RPMI7951 (cell line): ENCODE data around the gene GCAT. TPM values are rescaled to one million over a fixed set of nuclear protein-coding genes. Genes with fewer than 3 reads are reported as not detected.
"Not testable (repeated sequence)": the region's sequence is repeated elsewhere in the genome, so short reads cannot be mapped to it uniquely, and the experiment has no call there.

Source experiments
- DNase-seq: peaks from one replicate; pipeline ENCODE4 v3.0.0-alpha.2; 2012; ENCODE audit warnings: low read depth
- total RNA-seq: library from RNA; depleted of rRNA; stranded (reverse); fragments of >200 nt; shearing (Covaris generic); gene quantifications from 2 replicates; pipeline ENCODE4 v1.2.3, GENCODE V29; 2014

The GCAT gene
- total RNA-seq, 1 experiment from 2014 or later: 15.1 TPM

DNA sequence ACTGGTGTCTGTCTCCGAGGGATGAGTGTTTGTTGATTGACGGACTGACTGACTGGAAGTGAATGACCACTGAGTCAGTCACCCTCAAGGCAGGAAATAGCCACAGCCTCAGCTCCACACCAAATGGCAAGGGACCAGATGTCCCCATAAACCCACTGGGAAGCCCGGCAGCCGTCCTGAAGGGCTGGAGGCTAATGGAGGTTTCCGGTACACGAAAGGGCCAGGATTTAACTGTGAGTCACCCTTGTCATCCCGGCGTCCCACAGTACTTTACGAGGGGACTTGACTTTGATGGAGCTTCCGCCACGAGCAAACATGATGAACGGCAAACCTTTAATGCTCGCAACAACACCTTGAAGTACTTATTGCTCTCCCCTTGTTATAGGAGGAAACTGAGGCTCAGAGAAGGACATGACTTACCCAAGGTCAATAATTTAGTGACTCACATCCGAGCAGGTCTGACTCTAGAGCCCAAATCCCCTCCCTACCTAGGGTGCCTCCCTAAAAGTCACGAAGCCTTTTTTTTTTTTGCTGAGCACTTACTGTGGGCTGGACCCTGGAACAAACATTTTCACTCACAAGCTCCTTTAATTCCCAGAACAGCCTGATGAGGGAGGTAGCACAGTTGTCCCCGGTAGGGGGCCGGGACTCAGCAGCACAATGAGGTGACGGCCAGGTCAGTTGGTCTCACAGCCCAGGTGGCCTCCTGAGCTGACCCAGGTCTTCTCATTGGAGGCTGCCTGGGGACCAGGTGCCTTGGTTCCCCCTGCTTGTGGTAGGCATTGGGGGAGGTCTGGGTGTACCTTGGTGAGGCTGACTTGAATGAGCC, 25.2 kb upstream of the GCAT start:
- peak; percentile 97 for DNase-seq

DNA sequence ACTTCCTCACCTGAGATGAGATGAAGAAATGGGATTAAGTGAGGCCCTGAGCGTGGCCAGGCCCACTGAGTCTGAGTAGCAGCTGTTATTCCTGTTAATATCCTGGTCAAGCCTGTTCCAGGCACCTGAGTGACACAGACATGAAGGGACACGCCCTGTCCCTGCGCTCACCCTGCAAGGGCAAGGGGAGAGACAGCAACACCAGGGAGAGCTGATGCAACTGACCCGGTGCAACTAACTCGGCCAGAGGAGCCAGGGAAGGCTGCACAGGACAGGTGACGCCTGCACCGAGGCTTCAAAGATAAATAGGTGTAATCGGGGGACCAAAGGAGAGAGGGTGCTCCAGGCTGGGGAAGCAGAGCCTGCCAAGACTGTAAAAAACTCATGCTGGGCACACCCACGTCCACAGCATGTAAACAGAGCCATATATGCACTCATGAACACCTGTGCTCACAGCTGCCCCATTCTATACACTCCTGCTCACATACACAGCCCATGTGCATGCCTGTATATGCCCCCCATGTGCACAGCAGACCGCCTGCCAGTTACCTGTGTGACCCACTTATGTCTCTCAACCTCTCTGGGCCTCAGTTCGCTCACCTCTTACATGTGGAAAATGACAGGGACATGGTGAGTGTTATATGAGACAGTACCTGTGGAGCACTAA, 22.8 kb upstream of the GCAT start:
- DNase-seq: no peak

DNA sequence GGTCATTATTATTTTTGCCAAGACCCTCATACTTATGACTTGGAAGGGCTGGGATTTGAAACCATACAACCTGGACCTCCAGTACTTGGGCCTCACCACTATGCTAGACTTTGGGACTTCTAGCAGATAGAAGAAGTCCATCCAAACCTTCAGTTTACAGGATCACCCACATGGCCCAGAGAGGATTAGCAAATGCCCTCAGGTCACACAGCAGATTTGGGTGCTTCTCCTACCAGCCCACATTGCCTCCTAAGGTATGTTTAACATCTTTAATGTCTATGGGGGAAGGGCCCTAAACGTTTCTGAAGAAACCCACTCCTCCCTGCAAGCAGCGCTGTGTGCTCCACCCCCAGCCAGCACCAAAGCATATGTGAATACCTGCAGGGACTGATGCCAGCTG, 17.5 kb upstream of the GCAT start:
- DNase-seq: no peak

DNA sequence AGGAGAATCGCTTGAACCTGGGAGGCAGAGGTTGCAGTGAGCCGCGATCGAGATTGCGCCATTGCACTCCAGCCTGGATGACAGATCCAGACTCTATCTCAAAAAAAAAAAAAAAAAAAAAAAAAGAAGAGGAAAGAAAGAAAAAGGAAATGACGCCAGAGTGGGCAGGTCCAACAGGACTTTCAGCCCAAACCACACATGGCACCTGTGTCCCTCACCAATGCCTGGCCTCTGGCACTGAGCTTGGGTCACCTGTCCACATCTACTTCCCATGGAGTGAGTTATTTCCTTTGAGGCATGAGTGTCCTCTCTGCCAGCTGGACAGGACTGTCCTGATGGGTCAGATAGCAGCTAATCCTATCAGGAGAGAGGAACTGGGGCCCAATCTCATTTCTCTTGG, 15.2 kb upstream of the GCAT start:
- DNase-seq: no peak

DNA sequence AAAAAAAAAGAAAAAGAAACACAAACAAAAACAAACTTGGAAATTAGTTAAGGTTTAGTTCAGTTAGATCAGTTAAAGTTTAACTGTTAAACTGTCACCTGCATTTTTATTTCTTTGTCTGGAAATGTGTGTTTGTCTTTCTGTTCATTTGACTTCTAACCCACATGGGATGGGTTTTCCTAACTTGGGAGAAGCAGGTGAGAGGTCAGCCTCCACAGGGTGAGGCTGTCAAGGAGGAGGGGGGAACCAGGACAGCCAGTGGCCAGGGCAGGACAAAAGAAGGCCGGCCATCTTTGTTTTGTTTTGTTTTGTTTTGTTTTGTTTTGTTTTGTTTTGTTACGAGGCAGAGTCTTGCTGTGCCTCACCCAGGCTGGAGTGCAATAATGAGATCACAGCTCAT, 13.4 kb upstream of the GCAT start:
- no peak for DNase-seq

DNA sequence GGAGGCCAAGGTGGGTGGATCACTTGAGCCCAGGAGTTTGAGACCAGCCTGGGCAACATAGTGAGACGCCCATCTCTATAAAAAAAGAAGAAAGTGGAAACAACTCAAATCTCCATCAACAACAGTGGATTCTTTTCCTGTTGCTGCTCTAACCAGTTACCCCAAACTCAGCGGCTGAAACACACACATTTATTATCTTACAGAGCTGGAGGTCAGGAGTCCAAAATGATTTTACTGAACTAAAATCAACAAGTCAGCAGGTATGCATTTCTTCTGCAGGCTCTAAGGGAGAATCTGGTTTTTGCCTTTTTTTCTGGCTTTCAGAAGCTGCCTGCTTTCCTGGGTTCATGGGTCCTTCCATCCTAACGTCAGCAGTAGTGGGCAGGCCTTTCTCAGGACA, 11.7 kb upstream of the GCAT start:
- no peak for DNase-seq

DNA sequence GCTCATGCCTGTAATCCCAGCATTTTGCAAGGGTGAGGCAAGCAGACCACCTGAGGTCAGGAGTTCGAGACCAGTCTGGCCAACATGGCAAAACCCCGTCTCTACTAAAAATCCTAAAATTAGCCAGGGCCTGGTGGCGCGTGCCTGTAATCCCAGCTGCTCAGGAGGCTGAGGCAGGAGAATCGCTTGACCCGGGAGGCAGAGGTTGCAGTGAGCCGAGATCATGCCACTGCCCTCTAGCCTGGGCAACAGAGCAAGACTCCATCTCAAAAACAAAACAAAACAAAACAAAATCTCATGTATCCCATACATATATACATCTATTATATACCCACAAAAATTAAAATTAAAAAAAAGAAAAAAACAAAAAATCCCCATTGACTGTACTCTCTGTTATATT, 10.5 kb upstream of the GCAT start:
- not testable (repeated sequence) for DNase-seq

DNA sequence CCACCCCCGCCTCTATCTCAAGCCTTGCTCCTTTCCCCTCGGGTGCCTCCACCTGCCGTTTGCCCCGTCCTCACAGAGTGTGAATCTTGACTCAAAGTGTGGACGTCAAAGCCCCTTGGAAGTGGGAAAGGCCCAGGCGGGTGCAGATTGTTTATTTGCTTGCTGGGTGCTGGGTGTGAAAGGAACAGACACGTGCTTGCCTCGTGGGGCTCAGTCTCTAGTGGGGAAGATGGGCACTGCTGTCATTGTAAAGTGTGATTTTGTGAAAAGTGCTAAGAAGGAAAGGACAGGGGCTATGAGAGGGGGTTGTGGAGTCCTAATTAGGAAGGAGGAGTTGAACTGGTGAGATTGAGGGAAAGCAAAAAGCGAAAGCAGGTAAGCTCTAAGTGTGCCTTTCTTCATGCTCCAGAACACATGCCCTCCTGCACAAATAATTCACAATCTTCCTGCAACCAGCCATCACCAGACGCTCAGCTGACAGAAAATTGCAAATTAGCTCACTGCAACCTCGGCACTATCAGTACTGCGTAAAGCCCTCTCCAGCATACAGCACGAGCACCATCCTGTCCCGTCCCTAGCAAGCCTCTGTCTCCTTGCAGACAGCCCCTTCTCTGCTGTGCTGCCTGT, 9.7 kb upstream of the GCAT start:
- DNase-seq: no peak

DNA sequence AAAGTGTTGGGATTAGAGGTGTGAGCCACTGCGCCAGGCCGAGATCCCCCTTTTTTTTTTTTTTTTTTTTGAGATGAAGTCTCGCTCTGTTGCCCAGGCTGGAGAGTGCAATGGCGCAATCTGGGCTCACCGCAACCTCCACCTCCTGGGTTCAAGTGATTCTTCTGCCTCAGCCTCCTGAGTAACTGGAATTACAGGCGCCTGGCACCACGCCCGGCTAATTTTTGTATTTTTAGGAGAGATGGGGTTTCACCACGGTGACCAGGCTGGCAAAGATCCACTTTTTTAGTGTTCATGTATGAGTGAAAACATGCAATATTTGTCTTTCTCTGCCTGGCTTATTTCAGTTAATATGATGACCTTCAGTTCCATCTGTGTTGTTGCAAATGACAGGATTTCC, 7.8 kb upstream of the GCAT start:
- not testable (repeated sequence) for DNase-seq

DNA sequence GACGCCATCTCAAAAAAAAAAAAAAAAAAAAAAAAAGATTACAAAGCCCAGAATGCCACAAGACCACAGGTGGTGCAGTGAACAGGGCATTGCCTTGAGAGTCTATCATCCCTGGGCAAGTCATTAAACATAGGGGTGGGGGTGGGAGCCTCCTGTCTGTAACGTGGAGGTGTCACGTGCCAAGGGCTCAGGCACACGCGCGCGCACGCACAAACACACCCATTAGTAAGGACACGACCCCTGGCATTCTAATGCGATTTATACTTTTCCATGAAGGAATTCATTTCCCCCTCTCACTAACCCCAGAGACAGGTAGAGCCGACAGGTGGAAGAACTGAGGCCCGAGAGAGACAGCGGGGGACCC, 5.8 kb upstream of the GCAT start:
- DNase-seq: no peak

DNA sequence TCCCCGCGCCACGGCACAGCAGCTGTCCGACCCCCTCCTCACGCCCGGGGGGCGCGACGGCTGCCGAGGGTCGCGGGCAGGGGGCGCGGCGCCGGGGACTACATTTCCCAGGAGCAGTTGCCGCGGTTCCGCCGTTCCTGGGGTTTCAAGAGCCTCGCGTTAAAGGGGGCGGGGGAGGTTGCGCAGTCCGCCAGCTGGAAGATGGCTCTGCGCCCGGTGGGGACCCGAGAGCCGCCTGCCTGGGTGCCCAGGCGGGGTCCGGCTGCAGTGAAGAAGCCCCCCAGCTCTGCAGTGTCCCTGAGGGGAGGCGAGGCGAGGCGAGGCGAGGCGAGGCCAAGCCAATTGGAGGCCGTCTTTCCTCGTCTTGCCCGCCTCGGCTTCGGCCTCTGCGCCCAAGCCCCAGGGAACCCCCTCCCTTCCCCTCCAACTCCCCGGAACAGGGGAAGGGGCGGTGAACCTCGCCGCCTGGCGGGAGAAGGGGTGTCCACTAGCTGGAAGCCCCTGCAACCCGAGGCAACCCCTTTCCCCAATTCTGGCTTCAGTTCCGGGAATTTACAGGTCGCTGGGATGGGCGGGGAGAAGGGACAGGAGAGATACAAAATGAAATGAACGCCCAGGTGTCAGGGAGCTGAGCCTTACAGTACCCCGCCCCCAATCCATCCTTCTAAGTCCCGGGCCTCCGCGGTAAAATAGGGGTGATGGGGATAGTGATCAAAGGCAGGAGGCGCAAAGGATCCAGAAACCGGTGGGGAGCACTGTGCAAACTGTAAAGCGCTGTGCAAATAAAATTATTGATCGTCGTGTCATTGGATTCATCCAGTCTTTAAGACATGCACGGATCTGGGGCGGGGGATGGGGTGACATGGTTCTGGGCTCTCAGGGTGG, 5.2 kb upstream of the GCAT start:
- no peak for DNase-seq

DNA sequence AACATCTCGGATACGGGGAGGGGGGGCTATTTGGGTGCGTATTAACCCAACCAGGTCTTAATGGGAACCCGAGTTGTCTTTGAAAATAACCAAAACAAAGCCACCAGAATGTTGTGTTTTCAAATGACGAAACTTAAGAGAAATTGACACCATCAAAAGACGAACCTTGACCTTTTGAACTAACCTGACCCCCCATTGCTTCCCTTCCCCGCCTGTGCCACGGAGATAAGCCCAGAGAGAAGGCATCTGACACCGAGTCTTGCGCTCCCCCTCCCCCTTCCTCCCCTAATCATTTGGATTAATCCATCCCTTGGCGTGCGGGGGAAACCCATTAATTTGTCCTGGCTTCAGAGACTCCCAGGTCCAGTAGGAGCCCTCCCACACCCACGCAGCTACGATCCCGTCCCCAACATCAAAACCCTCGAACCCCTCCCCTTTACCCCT, 4.5 kb upstream of the GCAT start:
- no peak for DNase-seq

DNA sequence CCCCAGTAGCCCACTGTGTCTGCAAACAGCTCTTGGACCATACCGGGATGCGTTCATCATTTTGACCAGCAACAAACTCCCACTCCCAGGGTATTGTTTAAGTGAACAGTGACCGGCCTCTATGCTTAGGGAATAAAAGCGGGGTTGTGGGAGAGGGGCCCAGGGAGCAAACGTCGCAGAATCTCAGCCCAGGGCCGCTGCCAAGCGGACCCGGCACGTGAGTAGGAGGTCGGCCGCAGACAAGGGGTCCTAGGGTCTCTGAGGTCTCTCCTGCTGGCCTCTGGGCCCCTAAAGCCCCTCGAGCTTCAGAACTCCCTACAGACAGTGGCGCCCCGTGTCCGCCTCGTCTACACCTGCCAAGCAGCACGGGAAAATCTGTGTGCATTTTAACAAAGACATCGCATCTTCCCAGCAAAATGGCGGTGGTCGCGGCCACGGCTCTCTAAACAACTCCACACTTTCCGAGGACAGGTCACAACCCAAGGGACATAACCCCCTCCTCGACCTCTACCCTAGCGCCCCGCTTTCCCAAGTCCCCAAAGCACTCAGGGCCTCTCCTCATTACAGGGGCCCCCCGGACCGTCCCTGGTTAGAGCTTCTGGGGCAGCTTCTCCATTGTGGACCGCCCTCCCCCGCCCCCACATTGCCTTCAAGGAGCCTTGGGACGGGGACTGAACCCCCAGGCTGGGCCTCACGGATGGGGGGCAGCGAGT, 3.9 kb upstream of the GCAT start:
- no peak for DNase-seq

DNA sequence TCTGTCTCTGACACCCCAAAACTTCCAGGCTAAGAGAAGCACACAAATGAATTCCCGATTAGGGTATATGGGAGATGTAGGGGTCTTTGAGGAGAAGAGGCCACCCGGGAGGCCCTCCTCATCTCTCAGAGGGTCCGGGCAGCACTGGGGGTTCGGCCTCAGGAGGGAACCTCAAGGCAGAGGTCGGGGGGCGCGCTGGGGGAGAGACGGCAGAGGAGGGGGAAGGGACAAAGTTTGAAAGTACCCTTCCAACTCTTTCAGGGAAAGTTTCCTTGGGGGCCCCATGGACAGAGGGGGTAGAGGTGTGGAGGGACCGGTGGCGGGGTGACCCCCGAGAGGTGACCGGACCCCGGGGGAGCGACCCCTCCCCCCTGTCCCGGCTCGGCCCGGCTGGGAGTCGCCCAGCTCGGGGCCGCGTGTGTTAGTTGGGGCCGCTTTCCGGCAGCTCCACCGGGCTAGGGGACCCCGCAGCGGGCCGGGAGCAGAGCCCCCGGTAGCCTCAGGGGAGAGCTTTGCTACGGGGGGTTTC, 3.3 kb upstream of the GCAT start:
- DNase-seq: no peak

DNA sequence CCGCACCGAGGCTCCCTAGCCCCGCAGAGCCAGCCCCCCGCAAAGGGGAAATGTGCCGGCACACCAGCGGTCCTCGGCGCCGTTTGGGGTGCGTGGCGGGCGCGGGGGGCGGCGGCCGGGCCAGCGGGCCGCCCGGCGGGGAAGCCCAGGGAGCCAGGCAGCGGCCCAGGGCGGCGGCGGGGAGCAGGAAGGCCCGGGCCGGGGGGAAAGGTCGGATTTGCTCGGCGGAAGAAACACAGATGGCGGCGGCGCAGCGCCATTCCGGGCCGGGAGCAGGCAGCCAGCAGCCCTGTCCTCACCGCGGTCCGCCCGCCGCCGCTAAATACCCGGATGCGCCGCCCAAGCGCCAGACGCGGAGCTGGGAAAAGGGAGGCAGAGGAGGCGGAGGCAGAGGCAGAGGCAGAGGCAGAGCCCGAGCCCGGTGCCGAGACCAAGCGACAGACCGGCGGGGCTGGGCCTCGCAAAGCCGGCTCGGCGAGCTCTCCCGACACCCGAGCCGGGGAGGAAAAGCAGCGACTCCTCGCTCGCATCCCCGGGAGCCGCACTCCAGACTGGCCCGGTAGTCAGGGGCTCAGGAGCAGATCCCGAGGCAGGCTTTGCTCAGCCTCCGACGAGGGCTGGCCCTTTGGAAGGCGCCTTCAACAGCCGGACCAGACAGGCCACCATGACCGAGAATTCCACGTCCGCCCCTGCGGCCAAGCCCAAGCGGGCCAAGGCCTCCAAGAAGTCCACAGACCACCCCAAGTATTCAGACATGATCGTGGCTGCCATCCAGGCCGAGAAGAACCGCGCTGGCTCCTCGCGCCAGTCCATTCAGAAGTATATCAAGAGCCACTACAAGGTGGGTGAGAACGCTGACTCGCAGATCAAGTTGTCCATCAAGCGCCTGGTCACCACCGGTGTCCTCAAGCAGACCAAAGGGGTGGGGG, 2.6 kb upstream of the GCAT start:
- peak; percentile 84 for DNase-seq

DNA sequence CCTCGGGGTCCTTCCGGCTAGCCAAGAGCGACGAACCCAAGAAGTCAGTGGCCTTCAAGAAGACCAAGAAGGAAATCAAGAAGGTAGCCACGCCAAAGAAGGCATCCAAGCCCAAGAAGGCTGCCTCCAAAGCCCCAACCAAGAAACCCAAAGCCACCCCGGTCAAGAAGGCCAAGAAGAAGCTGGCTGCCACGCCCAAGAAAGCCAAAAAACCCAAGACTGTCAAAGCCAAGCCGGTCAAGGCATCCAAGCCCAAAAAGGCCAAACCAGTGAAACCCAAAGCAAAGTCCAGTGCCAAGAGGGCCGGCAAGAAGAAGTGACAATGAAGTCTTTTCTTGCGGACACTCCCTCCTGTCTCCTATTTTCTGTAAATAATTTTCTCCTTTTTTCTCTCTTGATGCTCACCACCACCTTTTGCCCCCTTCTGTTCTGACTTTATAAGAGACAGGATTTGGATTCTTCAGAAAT, 1.9 kb upstream of the GCAT start:
- DNase-seq: no peak

DNA sequence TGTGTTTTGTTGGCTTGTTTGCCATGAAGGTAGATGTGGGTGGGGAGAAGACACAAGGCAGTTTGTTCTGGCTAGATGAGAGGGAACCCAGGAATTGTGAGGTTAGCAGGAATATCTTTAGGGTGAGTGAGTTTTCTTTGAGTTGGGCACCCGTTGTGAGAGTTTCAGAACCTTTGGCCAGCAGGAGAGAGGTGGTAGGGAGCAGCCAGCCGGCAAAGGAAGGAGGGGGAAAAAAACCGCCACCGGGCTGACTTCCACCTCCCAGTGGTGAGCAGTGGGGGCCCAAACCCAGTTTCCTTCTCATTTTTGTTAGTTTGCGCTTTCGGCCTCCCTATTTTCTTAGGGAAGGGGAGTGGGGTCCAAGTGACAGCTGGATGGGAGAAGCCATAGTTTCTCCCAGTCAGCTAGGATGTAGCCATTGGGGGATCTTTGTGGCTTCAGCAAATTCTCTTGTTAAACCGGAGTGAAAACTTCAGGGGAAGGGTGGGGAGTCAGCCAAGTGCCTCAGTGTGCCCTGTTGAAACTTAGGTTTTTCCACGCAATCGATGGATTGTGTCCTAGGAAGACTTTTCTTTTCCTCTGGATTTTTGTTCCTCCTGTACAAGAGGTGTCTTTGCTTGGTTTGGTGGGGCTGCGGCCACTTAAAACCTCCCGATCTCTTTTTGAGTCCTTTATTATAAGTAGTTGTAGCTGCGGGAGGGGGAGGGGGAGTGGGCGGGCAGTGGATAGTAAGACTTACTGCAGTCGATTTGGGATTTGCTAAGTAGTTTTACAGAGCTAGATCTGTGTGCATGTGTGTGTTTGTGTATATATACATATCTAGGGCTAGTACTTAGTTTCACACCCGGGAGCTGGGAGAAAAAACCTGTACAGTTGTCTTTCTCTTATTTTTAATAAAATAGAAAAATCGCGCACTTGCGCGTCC, 1.1 kb upstream of the GCAT start:
- DNase-seq: peak; percentile 46

DNA sequence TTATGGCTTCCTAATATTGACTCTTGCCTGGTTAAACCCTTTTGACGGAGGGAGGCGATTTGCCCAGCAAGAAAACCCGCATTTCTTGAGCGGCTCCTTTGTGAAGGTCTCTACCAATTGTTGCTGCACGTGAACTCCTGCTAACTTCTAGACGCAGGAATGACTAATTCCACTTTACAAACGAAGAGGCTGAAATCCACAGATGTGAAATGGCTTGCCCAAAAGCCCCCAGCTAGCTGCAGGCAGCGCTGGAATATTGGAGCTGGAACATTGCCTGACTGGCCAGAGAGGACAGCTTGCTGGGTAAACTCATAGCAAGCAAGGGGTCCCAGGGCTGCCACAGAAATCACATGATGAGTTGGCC, 542 bp downstream of the GCAT start:
- DNase-seq: peak; percentile 39
